ENCODE measurements around the gene HGD. TPM values are rescaled to one million over a fixed set of nuclear protein-coding genes. Genes with fewer than 3 reads are reported as not detected.

The HGD gene
- total and polyA plus RNA-seq, 10 of the 15 experiments (the other 5 are each of a cell fraction or from before 2014, with no cell fraction given): 0.18 to 0.81 (median 0.40) TPM; not detected in 6

- H3K79me2 ChIP-seq (ENCODE audit: control insufficient read depth, insufficient read depth, low read length): no peaks in the 10 kb centered on the region
- 100% methylated on average over 1 of the region's 1 CpG for WGBS (ENCODE audit: insufficient coverage, insufficient replicate concordance, low lambda C conversion rate, missing lambda C conversion rate)
- FAIRE-seq (no peak), DNase-seq (ENCODE audit: low read depth, low spot score) (no peak), ATAC-seq (no peak)
- TF ChIP-seq WRNIP1 (IDR thresholded peaks at IDR 0.05; ENCODE audit: borderline replicate concordance, low read depth, low read length): no peak
- no peak for TF ChIP-seq HSF1 (IDR thresholded peaks at IDR 0.05; ENCODE audit: low read depth, low read length)
- TF ChIP-seq ZNF622 (IDR thresholded peaks at IDR 0.05): no peak
- no peak for TF ChIP-seq NR2F1 (conservative IDR thresholded peaks at IDR 0.05)
- no peak for TF ChIP-seq IKZF1 (conservative IDR thresholded peaks at IDR 0.05)
- TF ChIP-seq RFX5 (IDR thresholded peaks at IDR 0.05; ENCODE audit: low read depth, low read length): no peak
- no peak for TF ChIP-seq CEBPZ (IDR thresholded peaks at IDR 0.05; ENCODE audit: low read depth, low read length)
- TF ChIP-seq FOS (IDR thresholded peaks at IDR 0.05; ENCODE audit: borderline replicate concordance, extremely low read depth, insufficient read length): no peak
- no peak for TF ChIP-seq STAT1 (conservative IDR thresholded peaks at IDR 0.05)
- TF ChIP-seq GATAD2B (conservative IDR thresholded peaks at IDR 0.05; ENCODE audit: low read depth): no peak
- TF ChIP-seq TCF12 (IDR thresholded peaks at IDR 0.05; ENCODE audit: low read depth, low read length): no peak
- TF ChIP-seq TBL1XR1 (IDR thresholded peaks at IDR 0.05; ENCODE audit: low read depth, low read length): no peak
- no peak for TF ChIP-seq NFYB (IDR thresholded peaks at IDR 0.05; ENCODE audit: insufficient read depth, low read depth, low read length)
- TF ChIP-seq HDAC6 (IDR thresholded peaks at IDR 0.05; ENCODE audit: unreplicated experiment): no peak
- TF ChIP-seq RELA (IDR thresholded peaks at IDR 0.05; ENCODE audit: borderline replicate concordance, partially characterized antibody): no peak
- no peak for TF ChIP-seq NFYA (IDR thresholded peaks at IDR 0.05; ENCODE audit: borderline replicate concordance, low read depth, low read length)
- TF ChIP-seq EGR1 (IDR thresholded peaks at IDR 0.05; ENCODE audit: borderline replicate concordance in 1 of 2, low read depth in 2 of 2, low read length in 2 of 2): no peak
- TF ChIP-seq KDM1A (IDR thresholded peaks at IDR 0.05; ENCODE audit: borderline replicate concordance): no peak
- RAD21 ChIA-PET (ENCODE audit: unreplicated experiment): no interaction called here
- no TSS peak for BruUV-seq (replicated peaks)
- H4K20me1 ChIP-seq (ENCODE audit: control insufficient read depth, insufficient read depth): no peaks in the 10 kb centered on the region
- SMC1A ChIA-PET (ENCODE audit: uncharacterized antibody, unreplicated experiment): interaction anchor here (0.8 kb wide), 1 partner anchor 97 kb away, joined by 3 read pairs; no protein-coding TSS in a partner anchor
- intact Hi-C loops (cut with micrococcal nuclease; ENCODE audit: unreplicated experiment): loop anchor here (5.0 kb wide), 2 partner anchors 88 to 97 kb away; partner anchors contain the start of gene NDUFB4
- no peak overlapping the region for H3K4me3 ChIP-seq
- POLR2A ChIA-PET: no interaction called here
- H3K9ac ChIP-seq (ENCODE audit: control insufficient read depth, insufficient read depth, low read length): no peak overlapping the region
- H3K9me3 ChIP-seq (replicated peaks; ENCODE audit: control insufficient read depth, insufficient read depth, low read length): no peaks in the 10 kb centered on the region
- no peaks in the 10 kb centered on the region for H3K27me3 ChIP-seq (replicated peaks in 1 of 2; ENCODE audit: control insufficient read depth in 2 of 2, insufficient read depth in 2 of 2, low read length in 1 of 2)
- H3K27ac ChIP-seq (ENCODE audit: control insufficient read depth, insufficient read depth): no peak overlapping the region
- CTCF ChIA-PET: no interaction called here
- H3K4me2 ChIP-seq (ENCODE audit: control insufficient read depth, insufficient read depth): no peak overlapping the region
- peaks cover 7% of the 10 kb centered on the region; the same call in 1 of the 2 replicates for H3K4me1 ChIP-seq (ENCODE audit: control insufficient read depth, insufficient read depth, low read length)
- no peak overlapping the region for H2AFZ ChIP-seq (ENCODE audit: control insufficient read depth, low read depth, low read length)
- peaks cover 0 to 6% of the 10 kb centered on the region in 2 experiments; a peak in 1 of 4 replicates for H3K36me3 ChIP-seq (ENCODE audit: control insufficient read depth in 2 of 2, insufficient read depth in 2 of 2, low read length in 1 of 2)
- in situ Hi-C loops (cut with MboI): no loop called here
These were observed 3.4 kb upstream of the HGD start for GRCh38 chr3:120685411-120685810.

Data from GM12878 (cell line).